GM18870 (cell line): Measurements from ENCODE around the gene GUCY1A1.

Experiments
- ATAC-seq: cut with Tn5 transposase; IDR thresholded peaks from one replicate; pipeline ENCODE4 v1.9.1; 2021; ENCODE audit warnings: moderate library complexity; ENCODE audit not compliant: unreplicated experiment

Gene GUCY1A1

GRCh38 chr4:155690044-155690837 is 23.6 kb downstream of the GUCY1A1 start:
- ATAC-seq: no peak

- ATAC-seq: no peak
These were observed 25.7 kb downstream of the GUCY1A1 start for GRCh38 chr4:155692361-155692760.

GRCh38 chr4:155693015-155693663 is 26.5 kb downstream of the GUCY1A1 start:
- ATAC-seq: no peak

GRCh38 chr4:155694100-155694785 is 27.6 kb downstream of the GUCY1A1 start:
- no peak for ATAC-seq

- no peak for ATAC-seq
These were observed 29.6 kb downstream of the GUCY1A1 start for GRCh38 chr4:155696226-155696625.

- ATAC-seq: no peak
These were observed 30.1 kb downstream of the GUCY1A1 start for GRCh38 chr4:155696726-155697125.

GRCh38 chr4:155701827-155702226 is 35.2 kb downstream of the GUCY1A1 start:
- ATAC-seq: no peak

- peak; percentile 98 for ATAC-seq
These were observed 37.0 kb downstream of the GUCY1A1 start for GRCh38 chr4:155703486-155704247.

GRCh38 chr4:155704841-155705404 is 38.3 kb downstream of the GUCY1A1 start:
- no peak for ATAC-seq

GRCh38 chr4:155705664-155706063 is 39.0 kb downstream of the GUCY1A1 start:
- no peak for ATAC-seq

- ATAC-seq: no peak
These were observed 39.5 kb downstream of the GUCY1A1 start for GRCh38 chr4:155706147-155706546.

GRCh38 chr4:155707251-155707650 is 40.6 kb downstream of the GUCY1A1 start:
- ATAC-seq: no peak

- ATAC-seq: no peak
These were observed 42.1 kb downstream of the GUCY1A1 start for GRCh38 chr4:155708782-155709181.

GRCh38 chr4:155709918-155710317 is 43.3 kb downstream of the GUCY1A1 start:
- ATAC-seq: no peak

GRCh38 chr4:155711556-155711955 is 44.9 kb downstream of the GUCY1A1 start:
- no peak for ATAC-seq

- ATAC-seq: no peak
These were observed 46.2 kb downstream of the GUCY1A1 start for GRCh38 chr4:155712846-155713245.

- ATAC-seq: no peak
These were observed 47.3 kb downstream of the GUCY1A1 start for GRCh38 chr4:155713911-155714310.

GRCh38 chr4:155722336-155722735 is 55.7 kb downstream of the GUCY1A1 start:
- no peak for ATAC-seq

- ATAC-seq: no peak
These were observed 56.3 kb downstream of the GUCY1A1 start for GRCh38 chr4:155722816-155723499.

- ATAC-seq: no peak
These were observed 58.1 kb downstream of the GUCY1A1 start for GRCh38 chr4:155724731-155725130.
